ENCODE data around the gene C1QTNF12.
A peak's percentile ranks its signal among the peaks of the same experiment; 100 is the strongest.

The C1QTNF12 gene

DNA sequence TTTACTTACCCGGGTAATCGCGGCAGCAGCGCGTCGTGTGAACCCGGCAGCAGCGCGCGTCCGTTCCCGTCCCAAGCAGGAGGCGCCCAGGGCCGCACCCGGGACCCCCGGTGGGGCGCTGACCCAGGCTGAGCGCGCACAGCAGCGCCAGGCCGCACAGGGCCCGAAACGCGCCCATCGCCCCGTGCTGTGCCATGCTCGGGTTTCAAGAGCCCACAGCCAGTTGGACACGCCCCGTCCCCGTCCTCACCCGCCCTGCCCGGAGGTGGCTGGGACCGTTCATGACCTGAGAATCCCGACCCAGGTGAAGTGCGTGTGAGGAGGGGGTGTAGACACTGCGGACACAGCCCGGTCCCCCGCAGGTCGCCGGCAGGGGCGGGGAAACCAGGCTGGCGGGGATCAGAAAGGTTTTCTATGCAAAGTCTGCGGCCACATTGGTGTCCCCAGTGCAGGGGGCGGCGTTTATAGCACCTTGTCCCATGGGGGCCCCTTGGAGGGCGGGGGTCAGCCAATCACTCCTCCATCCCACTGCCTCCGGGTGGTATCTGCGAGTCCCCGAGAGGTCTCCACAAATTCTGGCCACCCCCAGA, 40.1 kb downstream of the C1QTNF12 start, which contains the start of gene TNFRSF18:
TNFRSF18 (minus strand) TSS at position 217 of the 590 bp plus-strand sequence; CDS start at position 196, 21 bp downstream.
- Histone ChIP-seq H3K27me3 (ENCODE audit: control insufficient read depth in 1 of 2, insufficient read depth in 2 of 2, low read length in 2 of 2) (peaks cover 13 to 28% of the 10 kb centered on the region in 2 donors), H3K4me1 (ENCODE audit: control insufficient read depth, insufficient read depth, low read length) (peaks cover 9% of the 10 kb centered on the region), H3K36me3 (ENCODE audit: control insufficient read depth in 2 of 2, insufficient read depth in 2 of 2, low read length in 2 of 2) (no peaks in the 10 kb centered on the region), H3K9ac (ENCODE audit: low read length in 2 of 2) (no peak within 1 kb of the TSS), H3K4me3 (ENCODE audit: low read length in 2 of 2) (peak within 1 kb of the TSS in 1 of 2 donors; percentile 29), H3K27ac (ENCODE audit: low read length) (no peak within 1 kb of the TSS), H3K9me3 (ENCODE audit: control insufficient read depth in 2 of 2, low read length in 2 of 2) (no peaks in the 10 kb centered on the region)

DNA sequence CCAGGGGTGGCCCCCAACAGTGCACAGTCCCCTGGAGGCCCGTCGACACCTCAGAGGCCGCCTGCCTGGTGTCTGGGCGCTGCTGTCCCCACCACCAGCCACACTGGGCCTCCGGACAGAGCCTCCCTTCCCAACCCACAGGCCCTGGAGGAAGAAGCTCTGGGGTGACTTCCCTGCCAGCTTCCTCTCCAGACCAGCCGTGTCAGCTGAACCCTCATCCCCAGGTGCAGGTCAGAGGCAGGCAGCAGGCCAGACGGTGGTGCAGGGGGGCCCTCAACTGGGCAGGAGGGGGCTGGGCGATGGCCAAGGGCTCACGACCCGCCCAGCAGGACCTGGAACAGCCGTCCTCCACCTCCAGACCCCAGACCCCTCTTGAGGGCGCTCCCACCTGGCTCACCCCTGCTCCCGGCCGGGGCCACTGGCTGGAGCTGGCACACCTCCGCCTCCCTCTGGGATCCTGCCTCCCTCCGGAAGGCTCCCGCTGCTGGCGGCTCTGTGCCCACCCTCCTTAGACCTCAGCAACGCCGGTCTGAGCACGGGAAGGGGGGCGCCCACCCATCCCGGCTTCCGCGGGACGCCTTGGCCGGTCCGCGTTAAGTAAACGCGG, 40.6 kb downstream of the C1QTNF12 start:
- H3K27ac ChIP-seq (ENCODE audit: low read length) = no peak overlapping the region
- H3K9ac ChIP-seq (ENCODE audit: low read length in 2 of 2) = no peak overlapping the region
- H3K27me3 ChIP-seq (ENCODE audit: control insufficient read depth in 1 of 2, insufficient read depth in 2 of 2, low read length in 2 of 2) = peaks cover 13 to 33% of the 10 kb centered on the region in 2 donors
- H3K36me3 ChIP-seq (ENCODE audit: control insufficient read depth in 2 of 2, insufficient read depth in 2 of 2, low read length in 2 of 2) = no peaks in the 10 kb centered on the region
- peaks cover 9% of the 10 kb centered on the region for H3K4me1 ChIP-seq (ENCODE audit: control insufficient read depth, insufficient read depth, low read length)
- no peak overlapping the region for H3K4me3 ChIP-seq (ENCODE audit: low read length in 2 of 2)
- no peaks in the 10 kb centered on the region for H3K9me3 ChIP-seq (ENCODE audit: control insufficient read depth in 2 of 2, low read length in 2 of 2)

- no peaks in the 10 kb centered on the region for H3K36me3 ChIP-seq (ENCODE audit: control insufficient read depth in 2 of 2, insufficient read depth in 2 of 2, low read length in 2 of 2)
- no peaks in the 10 kb centered on the region for H3K9me3 ChIP-seq (ENCODE audit: control insufficient read depth in 2 of 2, low read length in 2 of 2)
- no peak overlapping the region for H3K9ac ChIP-seq (ENCODE audit: low read length in 2 of 2)
- H3K4me1 ChIP-seq (ENCODE audit: control insufficient read depth, insufficient read depth, low read length) = peaks cover 9% of the 10 kb centered on the region
- H3K27me3 ChIP-seq (ENCODE audit: control insufficient read depth in 1 of 2, insufficient read depth in 2 of 2, low read length in 2 of 2) = peaks cover 17 to 39% of the 10 kb centered on the region in 2 donors
- no peak overlapping the region for H3K4me3 ChIP-seq (ENCODE audit: low read length in 2 of 2)
- no peak overlapping the region for H3K27ac ChIP-seq (ENCODE audit: low read length)
Measured at GRCh38 chr1:1204998-1205768, 41.3 kb downstream of the C1QTNF12 start.

DNA sequence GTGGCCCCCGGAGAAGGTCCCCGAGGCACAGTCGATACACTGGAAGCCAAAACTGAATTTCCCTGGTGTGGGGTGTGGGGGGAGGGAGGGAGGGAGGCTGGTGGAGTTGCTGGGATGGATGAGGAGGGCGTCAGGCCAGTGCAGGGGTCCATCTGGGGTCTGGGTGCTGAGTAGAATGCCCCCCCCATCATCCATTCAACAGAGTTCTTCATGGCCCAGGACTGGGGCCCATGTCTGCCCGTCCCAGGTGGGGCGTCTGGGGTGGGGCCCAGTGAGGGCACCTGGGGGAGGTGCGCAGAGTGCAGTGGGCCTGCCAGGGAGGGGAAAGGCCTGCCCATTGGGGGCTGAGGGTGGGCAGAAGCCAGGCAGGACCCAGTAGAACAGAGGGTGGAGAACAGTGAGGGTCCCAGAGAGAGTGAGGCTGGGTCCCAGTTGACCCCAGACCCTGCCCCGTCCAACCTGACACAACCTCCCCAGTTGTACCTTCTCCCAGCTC, 42.0 kb downstream of the C1QTNF12 start:
- peaks cover 18 to 41% of the 10 kb centered on the region in 2 donors for H3K27me3 ChIP-seq (ENCODE audit: control insufficient read depth in 1 of 2, insufficient read depth in 2 of 2, low read length in 2 of 2)
- H3K4me1 ChIP-seq (ENCODE audit: control insufficient read depth, insufficient read depth, low read length) = peaks cover 9% of the 10 kb centered on the region
- no peak overlapping the region for H3K4me3 ChIP-seq (ENCODE audit: low read length in 2 of 2)
- H3K27ac ChIP-seq (ENCODE audit: low read length) = no peak overlapping the region
- H3K36me3 ChIP-seq (ENCODE audit: control insufficient read depth in 2 of 2, insufficient read depth in 2 of 2, low read length in 2 of 2) = no peaks in the 10 kb centered on the region
- no peaks in the 10 kb centered on the region for H3K9me3 ChIP-seq (ENCODE audit: control insufficient read depth in 2 of 2, low read length in 2 of 2)
- no peak overlapping the region for H3K9ac ChIP-seq (ENCODE audit: low read length in 2 of 2)

DNA sequence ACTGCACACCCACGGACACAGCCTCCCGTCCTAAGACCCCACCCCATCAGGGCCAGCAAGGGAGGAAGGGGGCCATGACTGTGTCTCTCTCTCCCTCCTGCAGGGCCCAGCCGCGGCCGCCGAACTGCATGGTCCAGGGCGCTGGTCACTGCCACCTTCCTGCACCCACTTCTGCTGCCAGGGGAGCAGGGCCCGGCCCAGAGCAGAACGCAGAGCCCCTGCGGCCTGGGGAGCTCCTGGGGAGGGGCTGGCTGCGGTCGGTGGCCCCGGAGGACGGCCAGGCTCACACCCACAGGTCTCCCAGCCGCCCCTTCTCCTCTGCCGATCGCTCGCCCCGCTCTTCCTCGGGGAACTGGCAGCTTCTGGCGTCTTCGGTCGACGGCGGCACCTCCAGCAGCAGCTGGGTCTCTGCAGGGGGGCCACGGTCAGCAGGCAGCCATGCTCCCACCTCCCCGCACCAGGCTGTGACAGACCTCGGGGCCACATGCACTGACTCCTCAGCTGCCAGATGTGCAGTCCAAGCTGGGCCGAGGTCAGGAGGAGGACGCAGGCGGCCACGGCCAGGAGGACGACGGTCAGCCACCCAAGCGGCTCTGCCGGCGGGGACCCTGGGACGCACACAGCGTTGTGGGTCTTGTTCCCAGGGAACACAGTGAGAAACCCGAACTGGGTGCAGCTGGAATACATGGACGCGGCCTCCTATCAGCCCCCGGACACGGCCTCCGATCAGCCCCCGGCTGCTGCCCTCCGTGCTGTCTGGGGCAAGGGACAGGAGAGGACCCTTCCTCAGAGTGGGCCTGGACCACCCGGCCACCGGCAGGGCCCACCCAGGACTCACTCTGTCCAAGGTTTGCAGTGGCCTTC, 42.7 kb downstream of the C1QTNF12 start:
- no peaks in the 10 kb centered on the region for H3K36me3 ChIP-seq (ENCODE audit: control insufficient read depth in 2 of 2, insufficient read depth in 2 of 2, low read length in 2 of 2)
- H3K4me1 ChIP-seq (ENCODE audit: control insufficient read depth, insufficient read depth, low read length) = peaks cover 9% of the 10 kb centered on the region
- H3K9me3 ChIP-seq (ENCODE audit: control insufficient read depth in 2 of 2, low read length in 2 of 2) = no peaks in the 10 kb centered on the region
- no peak overlapping the region for H3K27ac ChIP-seq (ENCODE audit: low read length)
- H3K27me3 ChIP-seq (ENCODE audit: control insufficient read depth in 1 of 2, insufficient read depth in 2 of 2, low read length in 2 of 2) = peaks cover 18 to 41% of the 10 kb centered on the region in 2 donors
- no peak overlapping the region for H3K9ac ChIP-seq (ENCODE audit: low read length in 2 of 2)
- no peak overlapping the region for H3K4me3 ChIP-seq (ENCODE audit: low read length in 2 of 2)

- Histone ChIP-seq H3K27ac (ENCODE audit: low read length) (no peak overlapping the region), H3K4me3 (ENCODE audit: low read length in 2 of 2) (no peak overlapping the region), H3K9ac (ENCODE audit: low read length in 2 of 2) (no peak overlapping the region), H3K27me3 (ENCODE audit: control insufficient read depth in 1 of 2, insufficient read depth in 2 of 2, low read length in 2 of 2) (peaks cover 18 to 41% of the 10 kb centered on the region in 2 donors), H3K4me1 (ENCODE audit: control insufficient read depth, insufficient read depth, low read length) (peaks cover 9% of the 10 kb centered on the region), H3K36me3 (ENCODE audit: control insufficient read depth in 2 of 2, insufficient read depth in 2 of 2, low read length in 2 of 2) (no peaks in the 10 kb centered on the region), H3K9me3 (ENCODE audit: control insufficient read depth in 2 of 2, low read length in 2 of 2) (no peaks in the 10 kb centered on the region)
Measured at GRCh38 chr1:1202831-1203560, 43.5 kb downstream of the C1QTNF12 start.

- peaks cover 10 to 23% of the 10 kb centered on the region in 2 donors for H3K27me3 ChIP-seq (ENCODE audit: control insufficient read depth in 1 of 2, insufficient read depth in 2 of 2, low read length in 2 of 2)
- peaks cover 1% of the 10 kb centered on the region for H3K4me1 ChIP-seq (ENCODE audit: control insufficient read depth, insufficient read depth, low read length)
- H3K36me3 ChIP-seq (ENCODE audit: control insufficient read depth in 2 of 2, insufficient read depth in 2 of 2, low read length in 2 of 2) = no peaks in the 10 kb centered on the region
- no peak overlapping the region for H3K27ac ChIP-seq (ENCODE audit: low read length)
- H3K9ac ChIP-seq (ENCODE audit: low read length in 2 of 2) = no peak overlapping the region
- no peaks in the 10 kb centered on the region for H3K9me3 ChIP-seq (ENCODE audit: control insufficient read depth in 2 of 2, low read length in 2 of 2)
- peak overlapping the region in 1 of 2 donors; percentile 52 for H3K4me3 ChIP-seq (ENCODE audit: low read length in 2 of 2)
Measured at GRCh38 chr1:1200876-1201810, 45.4 kb downstream of the C1QTNF12 start.

DNA sequence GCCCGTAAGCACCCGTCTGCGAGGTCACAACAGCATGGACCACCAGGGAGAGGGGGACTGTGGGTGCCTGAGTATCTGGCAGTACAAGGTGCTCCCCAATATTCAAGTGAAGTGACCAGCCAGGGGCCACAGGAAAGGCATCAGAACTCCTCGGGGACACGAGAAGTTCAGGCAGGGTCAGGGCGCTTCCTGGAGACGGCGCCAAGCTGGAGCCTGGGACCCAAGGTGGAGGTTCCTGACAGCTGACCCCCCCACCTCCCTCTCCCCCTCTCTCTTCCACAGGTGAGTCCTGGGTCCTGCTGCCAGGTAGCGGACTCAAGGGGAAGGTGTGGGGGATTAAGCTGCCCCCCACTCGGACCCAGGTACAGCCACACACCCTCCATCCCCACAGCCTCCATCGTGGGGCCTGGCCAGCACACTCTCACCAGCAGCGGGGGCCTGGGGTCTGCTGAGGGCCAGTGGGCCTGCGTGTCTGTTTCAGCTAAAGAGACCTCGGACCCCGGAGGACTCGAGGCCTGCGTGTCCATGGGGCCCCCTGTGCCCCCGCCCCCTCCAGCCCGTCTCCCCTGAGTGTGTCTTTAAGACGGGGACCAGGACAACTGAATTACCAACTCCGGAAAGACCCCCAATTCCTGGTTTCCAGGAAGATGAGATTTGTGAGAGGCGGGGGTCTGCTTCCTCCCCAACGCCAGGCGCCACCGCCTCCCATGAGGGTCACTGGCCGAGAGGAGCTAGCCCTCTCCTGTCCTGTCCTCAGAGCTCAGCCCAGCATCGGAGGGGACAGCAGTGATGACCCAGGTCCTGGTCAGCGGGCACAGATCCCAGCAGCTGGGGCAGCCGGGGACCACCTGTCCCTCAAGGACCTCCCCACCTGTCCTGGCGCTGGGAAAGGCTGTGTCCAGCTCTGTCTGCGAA, 46.3 kb downstream of the C1QTNF12 start:
- H3K9ac ChIP-seq (ENCODE audit: low read length in 2 of 2) = no peak overlapping the region
- no peak overlapping the region for H3K27ac ChIP-seq (ENCODE audit: low read length)
- no peak overlapping the region for H3K4me3 ChIP-seq (ENCODE audit: low read length in 2 of 2)
- H3K4me1 ChIP-seq (ENCODE audit: control insufficient read depth, insufficient read depth, low read length) = no peaks in the 10 kb centered on the region
- H3K36me3 ChIP-seq (ENCODE audit: control insufficient read depth in 2 of 2, insufficient read depth in 2 of 2, low read length in 2 of 2) = no peaks in the 10 kb centered on the region
- H3K9me3 ChIP-seq (ENCODE audit: control insufficient read depth in 2 of 2, low read length in 2 of 2) = no peaks in the 10 kb centered on the region
- H3K27me3 ChIP-seq (ENCODE audit: control insufficient read depth in 1 of 2, insufficient read depth in 2 of 2, low read length in 2 of 2) = peaks cover 8 to 18% of the 10 kb centered on the region in 2 donors
